NCI-H1694 (cell line): ENCODE results near the gene RANBP17.
"Not testable (repeated sequence)": the region's sequence is repeated elsewhere in the genome, so short reads cannot be mapped to it uniquely, and the experiment has no call there.

Experiments
- DNase-seq: peaks from one replicate; lab custom pipeline; 2025; lab: John Stamatoyannopoulos, UW

Gene RANBP17

DNA sequence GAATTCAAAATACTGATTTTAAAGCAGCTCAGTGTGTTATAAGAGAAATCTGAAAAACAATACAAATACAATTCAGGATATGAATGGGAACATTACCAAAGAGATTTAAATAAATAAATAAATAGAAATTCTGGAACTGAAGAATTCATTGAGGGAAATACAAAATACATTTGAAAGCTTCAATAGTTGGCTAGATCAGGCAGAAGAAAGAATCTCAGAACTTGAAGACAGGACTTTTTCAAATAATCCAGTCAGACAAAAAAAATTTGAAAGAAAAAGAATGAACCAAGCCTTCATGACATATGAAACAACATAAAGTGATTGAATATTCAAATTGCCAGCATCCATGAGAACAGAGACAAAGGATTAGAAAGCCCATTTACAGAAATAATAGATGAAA lies 387.6 kb downstream of the RANBP17 start:
- no peak for DNase-seq

DNA sequence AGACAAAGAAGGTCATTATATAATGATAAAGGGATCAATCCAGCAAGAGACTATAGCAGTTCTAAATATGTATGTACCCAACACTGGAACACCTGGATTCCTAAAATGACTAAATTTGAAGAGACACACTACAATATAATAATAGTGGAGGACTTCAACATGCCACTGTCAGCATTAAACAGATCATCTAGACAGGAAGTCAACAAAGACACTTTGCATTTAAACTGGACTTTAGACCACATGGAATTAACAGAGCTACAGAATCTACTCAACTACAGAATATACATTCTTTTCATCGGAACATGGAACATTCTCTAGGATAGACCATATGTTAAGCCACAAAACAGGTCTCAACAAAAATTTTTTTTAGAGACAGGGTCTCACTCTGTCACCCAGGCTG lies 388.9 kb downstream of the RANBP17 start:
- no peak for DNase-seq

DNA sequence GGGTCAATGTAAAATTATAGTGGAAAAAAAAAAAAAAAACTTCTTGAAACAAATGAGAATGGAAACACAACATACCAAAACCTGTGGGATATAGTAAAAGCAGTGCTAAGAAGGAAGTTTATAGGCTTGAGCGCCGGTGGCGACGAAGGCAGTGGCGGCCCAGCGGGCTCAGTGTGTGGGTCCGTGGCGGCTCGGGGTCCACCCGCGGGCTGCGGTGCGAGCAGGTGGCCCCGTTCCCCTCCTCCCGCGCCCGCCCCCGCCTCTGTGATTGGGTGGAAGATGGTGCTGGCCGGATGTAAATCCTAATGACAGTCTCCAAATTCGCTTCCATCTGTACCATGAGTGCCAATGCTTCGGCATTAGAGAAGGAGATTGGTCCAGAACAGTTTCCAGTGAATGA lies 389.7 kb downstream of the RANBP17 start:
- no peak for DNase-seq

DNA sequence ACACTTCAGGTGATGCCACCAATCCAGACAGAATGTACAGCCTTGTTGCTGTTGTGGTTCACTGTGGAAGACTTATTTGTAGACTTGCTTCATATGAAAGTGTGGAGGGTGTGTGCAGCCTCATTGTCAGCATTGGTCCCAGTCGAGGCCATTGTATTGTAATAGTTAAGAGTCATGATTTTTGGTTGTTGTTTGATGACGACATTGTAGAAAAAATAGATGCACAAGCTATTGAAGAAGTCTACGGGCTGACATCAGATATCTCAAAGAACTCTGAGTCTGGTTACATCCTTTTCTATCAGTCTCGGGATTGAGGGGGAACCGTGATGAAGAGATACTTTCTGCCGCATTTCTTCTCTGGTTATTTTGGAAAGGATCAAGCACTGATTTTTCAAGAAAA lies 390.9 kb downstream of the RANBP17 start:
- DNase-seq = no peak

DNA sequence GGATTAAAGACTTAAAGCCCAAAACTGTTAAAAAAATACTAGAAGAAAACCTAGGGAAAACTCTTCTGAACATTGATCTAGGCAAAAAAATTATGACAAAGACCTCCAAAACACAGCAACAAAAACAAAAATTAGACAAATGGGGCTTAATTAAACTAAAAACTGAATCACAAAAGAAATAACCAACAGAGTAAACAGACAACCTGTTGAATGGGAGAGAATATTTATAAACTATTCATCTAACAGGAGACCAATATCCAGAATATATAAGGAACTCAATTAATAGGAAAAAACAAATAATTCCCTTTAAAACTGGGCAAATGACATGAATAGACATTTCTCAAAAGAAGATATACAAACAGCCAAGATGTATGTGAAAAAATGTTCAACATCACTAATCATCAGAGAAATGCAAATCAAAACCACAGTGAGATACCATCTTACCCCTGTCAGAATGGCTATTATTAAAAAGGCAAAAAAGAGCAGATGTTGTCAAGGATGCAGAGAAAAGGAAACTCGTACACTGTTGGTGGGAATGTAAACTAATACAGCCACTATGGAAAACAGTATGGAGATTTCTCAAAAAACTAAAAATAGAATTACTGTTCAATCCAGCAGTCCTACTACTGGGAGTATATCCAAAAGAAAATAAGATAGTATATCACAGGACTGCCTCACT lies 397.1 kb downstream of the RANBP17 start:
- DNase-seq = no peak

DNA sequence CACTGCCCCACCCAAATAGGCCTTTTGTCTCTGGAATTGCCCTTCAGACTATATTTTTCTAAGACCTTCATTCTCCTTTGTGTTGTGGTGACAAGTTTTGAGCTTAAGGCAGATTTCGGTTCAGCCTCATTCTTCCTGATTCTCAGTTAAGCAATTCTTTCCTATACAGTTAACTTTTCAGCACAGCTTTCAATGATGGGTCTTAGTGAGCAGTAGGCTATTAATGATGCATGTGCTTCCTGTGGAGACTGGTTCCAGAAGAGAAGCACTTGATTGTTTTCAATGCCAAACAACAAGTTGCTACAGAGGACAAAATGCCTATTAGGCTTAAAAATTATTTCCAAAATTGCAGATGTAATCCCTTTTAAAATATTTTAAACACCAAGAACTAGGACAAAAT lies 399.5 kb downstream of the RANBP17 start:
- DNase-seq = no peak

DNA sequence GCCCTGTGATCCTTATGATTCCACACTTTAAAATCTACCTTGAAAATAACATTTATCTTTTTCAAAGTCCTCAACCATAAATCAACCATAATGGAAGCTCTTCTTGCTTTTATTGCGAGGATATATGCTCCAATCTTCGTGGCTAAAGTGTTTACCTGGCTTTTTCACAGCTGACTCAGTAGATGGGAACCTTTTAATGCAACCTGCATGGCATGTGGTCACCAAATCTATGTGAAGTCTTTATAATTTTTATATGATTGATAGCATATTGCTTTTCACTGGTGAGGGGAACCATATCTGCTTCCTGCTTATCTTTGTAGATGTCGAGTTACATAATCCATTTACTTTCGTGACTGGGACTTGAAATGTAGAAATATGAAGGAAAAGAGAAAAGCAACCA lies 400.1 kb downstream of the RANBP17 start:
- no peak for DNase-seq

DNA sequence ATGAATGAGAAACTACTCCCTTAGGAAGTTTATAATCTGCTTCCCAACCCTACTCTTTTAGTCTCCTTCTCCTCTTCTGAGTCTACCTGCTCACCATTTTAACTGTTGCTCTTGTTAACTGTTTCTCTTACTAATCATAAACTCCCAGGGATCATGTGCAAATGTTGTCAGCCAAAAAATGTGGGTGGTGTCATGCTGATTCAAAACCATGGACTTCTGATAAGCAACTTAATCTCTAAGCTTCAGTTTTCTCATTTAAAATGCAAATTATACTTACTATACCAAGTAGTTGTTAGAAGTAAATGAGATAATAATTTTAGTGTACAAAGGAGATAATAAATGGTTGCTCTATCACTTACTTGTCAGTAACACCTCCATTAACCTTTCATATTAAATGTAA lies 401.4 kb downstream of the RANBP17 start:
- DNase-seq = no peak

DNA sequence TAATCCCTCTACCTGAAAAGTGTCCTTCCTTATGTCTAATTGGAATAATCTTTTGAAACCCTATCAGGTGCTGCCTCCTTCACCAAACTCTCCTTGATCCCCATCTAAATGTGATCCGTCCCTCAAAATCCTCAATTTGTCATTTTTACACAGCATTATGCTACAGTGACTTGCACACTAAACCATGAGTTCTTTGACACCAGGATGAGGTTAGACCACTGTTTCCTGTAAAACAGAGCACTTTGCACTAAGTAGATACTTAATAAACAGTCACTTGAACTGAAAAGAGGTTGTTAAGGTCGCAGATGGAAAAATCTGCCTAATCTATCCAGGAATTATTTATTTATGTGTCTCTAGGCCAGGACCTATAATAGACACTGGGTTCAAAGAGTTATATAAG lies 403.0 kb downstream of the RANBP17 start:
- no peak for DNase-seq

DNA sequence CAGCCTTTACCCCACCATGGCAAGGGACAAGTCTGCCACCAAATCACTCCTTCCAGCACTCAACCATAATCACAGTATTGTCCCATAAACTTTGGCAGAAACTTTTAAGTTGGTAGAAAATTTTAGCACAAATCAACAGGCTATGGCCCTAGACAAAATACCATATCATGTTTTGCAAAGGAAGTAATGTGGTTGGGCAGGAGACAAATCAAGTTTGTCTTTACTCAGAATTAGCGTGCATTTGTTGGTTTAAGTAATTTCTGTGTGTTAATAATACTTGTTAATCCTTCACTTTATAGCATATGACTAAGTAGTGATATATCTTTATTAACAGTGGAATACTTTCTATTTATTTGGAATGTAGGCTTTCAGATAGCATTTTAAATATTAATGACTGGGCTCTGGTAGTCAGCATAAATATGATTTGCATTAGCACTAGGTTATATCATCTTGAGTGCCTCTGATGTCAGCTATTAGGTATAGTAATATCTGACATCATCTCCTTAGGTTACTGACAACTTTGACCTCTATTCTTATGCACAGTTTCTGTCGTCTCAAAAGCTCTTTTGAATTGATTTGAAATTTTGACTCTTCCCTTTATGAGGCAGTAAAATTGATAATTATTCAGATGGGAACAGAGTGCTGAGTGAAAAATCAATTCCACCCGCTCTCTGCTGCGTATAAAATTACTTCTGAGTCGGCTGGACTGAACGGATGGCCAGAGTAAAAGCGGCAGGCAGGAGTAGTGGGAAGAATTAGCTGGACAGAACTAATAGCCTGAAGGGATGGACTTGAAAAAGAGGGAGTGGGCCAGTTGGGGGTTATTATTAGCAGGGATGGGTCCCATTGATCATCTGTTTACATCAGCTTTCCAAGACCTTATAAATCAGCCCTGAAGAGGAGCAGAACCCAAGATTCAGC lies 407.1 kb downstream of the RANBP17 start:
- no peak for DNase-seq

DNA sequence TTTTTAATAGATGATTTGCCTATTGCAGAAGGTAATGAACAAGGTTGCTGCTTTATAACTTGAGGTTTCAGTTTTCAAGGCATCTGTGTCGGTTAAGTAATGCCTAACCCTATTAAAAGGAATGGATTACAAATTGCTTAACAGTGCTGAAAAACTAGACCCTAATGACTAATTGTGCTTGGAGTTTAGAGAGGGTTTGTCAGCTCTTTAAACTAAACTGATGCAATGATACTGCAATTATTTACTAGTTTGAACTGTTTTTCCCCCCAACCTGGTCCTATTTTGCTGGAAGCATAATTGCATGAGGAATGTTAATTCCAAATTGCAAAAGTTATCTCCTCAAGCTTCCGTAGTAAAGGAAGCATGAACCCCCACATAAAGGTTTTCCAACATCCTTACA lies 407.9 kb downstream of the RANBP17 start:
- DNase-seq = no peak

DNA sequence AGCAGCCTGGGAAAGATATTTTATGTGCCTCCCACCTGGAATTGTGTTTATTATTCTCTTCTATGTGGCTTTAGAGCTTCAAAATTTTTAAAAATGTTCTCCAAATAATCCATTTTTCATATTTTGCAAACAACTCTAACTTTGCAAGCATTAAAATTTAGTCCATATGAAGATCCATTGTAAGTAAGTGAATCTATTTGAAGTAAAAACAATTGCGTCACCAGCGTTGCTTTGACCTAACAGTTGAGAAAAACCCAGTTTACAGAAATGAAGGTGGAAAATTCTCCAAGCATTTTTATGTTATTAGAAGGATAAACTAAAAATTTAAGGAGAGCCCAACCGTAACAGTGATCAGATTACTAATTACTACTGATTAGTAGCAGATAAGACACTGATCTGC lies 408.3 kb downstream of the RANBP17 start:
- no peak for DNase-seq

DNA sequence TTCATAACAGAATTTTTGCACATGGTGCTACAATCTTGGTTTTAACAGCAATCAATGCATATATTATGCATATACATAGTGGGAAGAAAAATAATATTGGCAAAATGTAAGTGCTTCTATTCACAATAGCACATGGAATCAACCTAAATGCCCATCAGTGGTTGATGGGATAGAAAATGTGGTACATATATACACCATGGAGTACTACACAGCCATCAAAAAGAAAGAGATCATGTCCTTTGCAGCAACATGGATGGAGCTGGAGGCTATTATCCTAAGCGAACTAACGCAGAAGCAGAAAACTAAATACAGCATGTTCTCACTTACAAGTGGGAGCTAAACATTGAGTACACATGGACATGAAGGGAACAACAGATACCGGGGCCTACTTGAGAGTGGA lies 410.0 kb downstream of the RANBP17 start:
- DNase-seq = no peak

DNA sequence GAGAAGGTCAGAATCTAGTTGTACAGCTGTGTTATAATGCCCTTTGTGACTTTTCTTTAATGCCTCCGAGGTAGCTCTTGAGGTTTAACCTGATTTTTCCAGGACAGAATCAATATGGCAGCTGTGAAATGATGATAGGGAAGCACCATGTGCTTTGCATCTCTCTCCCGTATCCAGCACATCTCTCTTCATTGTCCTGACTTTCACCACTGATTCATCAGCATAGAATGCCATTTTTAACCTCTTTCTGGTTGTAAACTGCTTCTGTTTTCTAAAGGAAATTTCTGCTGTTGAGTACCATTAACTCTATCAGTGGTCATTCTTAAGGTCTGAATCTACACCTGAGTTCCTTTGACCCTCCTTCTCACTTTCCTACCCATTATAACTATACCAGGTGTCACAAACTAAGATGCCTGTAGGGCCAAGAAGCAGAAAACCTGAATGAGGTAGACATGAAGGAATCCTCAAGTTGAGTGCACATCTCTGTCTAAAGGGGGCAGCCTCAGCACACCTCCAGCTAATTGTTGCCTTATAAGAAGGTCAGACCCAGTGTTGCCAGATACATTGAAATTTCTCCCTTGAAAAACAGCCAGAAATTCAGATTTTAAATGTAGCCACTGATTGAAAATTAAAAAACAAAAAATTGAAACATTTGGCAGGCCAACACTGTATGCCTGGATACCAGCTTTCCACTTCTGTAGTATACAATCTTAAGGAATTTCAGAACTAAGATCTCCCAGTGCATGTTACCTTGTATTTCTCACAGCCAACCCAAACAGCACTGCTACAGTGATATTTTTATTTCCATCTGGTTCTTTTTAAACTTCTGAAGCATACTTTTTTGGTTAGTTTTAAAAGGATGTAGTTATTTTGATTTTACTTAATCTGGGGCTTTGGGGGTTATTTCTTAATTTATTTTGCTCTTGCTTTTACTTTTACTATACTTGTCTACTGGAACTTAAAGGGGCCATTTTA lies 411.5 kb downstream of the RANBP17 start:
- no peak for DNase-seq

DNA sequence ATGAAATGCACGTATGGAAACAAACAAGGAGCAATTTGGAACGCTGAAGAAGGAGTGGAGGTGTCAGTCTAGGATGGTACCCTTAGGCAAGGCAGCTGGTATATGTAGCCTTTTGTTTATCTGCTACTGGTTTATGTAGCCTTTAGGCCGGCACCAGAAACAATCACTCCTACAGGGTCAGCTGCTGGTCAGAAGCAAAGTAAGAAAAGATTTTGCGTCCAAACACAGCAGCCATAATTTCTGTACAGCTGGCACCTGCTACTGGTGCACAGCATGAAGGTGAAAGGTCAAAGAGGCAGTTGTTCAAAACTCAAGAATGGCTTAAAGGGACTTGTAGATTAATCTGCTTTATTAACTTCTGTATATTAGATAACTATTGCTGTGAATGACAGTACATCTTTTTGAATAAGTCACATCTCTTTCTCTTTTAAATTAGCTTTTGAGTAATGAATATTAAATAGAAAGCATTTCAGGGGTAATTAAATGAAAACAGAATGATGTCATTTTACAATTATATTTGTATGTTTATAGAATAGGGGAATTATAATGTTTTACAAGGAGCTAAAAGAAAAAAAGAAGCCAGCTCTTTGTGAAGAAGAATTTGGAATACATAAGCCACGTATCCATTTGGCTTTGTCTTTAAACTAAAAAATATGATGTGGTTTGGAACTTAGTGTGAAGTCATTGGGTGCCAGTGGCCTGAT lies 414.2 kb downstream of the RANBP17 start:
- no peak for DNase-seq

DNA sequence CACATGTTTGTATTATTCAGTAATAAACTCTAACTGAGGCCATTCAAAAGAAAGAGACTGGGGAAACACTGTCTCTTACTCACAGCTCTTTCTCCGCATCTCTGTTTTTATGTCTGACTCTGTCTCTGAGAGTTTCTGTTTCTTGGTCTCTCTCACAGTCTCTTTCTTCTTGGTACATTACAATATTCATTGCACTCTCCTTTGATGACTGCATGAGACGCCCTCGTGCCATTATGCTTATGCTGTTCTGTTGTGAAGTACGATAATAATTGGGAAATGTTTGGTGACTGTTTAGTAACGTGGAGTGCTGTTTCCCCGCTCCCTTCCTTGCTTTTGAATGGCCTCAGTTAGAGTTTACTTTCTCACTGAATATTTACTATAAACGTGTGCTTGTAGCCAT lies 421.9 kb downstream of the RANBP17 start:
- DNase-seq = no peak

DNA sequence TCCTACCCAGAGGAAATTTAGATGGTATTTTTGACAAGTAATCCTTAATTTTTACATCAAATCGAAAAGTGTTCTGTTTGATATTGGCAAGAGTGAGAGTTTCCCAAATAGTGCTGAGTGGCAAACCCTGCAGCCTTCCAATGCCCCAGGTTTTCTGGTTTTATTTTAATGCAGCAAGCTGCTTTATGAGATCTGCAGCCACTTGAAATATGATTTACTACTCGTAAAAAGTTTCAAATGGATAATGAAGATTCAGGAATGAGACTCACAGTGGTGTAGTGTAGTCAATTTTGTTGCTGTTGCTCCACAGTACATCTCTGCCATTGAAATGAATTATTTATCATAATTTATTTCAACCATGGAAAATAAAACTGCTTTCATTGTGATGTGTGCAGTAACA lies 423.6 kb downstream of the RANBP17 start:
- DNase-seq = no peak

DNA sequence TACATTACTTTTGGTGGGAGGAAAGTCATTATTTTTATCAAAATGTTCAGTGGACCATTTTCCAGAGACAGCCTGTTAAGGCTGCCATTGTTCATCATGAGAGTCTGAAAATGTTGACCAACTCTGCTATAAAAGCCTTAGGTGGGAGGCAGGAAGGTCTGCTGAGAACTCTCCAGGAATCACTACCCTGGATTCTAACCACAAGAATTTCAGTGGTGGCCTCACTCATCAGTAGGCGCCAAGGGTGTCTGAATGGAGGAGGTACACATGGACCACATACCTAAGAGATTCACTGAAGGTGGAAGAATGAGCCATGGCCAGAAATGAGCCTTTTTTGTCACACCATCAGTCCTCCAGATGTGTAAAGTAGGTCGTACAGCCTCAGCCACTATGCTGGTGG lies 426.2 kb downstream of the RANBP17 start:
- DNase-seq = no peak

DNA sequence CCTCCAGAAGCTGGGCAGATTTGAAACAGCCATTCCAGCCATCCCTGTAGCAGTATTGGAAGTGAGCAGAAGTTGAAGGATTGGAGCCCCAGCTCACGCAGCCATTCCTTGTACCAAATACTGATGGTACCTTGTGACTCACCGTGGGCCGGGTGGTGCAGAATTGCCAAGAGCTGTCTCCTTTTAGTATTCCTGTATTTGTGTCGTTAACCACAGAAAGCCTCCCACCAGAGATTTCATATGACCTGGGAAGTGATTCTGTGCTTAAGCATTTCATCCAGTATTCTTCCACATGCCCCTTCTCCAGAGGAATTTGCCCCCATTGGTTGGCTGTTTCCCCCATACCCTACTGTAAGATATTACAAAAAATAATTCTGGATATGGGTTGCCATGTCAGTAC lies 429.6 kb downstream of the RANBP17 start:
- DNase-seq = no peak

DNA sequence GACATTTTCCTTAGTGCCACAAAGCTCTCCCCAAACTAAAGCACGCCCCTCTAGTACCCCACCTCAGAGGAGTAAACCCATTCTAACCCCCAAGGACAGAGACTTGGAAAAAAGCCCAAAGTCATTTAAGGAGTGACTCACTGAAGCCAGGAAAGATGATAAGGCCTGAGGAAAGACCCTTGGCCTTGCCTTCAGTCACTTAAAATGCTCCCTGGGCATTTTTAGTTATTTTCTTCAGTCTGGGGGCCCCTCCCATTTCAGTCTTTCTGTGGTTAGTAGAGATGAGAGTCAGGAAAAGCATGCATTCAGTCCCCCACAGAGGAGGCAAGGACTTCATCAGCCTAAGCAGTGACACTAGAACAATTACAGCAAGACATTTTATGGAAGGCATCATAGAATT lies 433.5 kb downstream of the RANBP17 start:
- DNase-seq = no peak

DNA sequence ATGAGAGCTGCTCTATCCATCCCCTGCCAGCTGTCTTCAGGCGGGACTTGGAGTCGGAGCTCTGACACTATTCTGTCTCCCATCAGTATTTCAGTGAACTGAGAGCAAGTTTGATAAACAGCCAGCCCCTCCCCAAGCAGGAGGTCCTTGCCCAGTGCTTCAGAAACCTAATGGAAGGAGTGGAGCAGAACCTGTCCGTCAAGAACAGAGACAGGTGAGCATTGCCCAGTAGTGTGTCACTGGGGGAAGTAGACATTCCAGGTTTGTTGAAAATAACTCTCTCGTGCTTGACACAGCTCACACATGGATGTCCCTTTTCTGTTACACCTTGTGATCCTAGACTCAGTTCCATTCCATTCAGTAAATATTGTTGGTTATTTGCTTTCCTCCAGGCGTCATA lies 434.0 kb downstream of the RANBP17 start:
- DNase-seq = no peak

DNA sequence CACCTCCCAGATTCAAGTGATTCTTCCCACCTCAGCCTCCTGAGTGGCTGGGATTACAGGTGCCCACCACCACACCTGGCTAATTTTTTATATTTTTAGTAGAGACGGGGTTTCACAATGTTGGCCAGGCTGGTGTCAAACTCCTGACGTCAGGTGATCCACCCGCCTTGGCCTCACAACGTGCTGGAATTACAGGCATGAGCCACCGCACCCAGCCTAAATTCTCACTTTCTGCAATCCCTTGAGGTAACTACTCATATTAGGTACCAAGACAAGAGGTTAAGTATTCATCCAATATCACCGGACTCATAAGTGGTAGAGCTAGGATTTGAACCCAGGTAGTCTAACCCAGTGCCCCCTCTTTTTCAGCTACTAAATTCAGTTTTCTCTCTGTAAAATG lies 436.1 kb downstream of the RANBP17 start:
- DNase-seq = not testable (repeated sequence)
